AG04449 (cell line): Measurements from ENCODE around the gene ATP13A3.

ENCODE experiments used
- CTCF ChIA-PET: fragments of 350-600 bp; formaldehyde crosslinking; extraction: SDS; loops from one replicate; lab custom pipeline; 2021; ENCODE audit warnings: antibody characterized with exemption; lab: Yijun Ruan, JAX
- POLR2A ChIA-PET: fragments of 400-600, 350-600 bp; formaldehyde crosslinking; extraction: SDS; loops from one replicate; lab custom pipeline; 2020; ENCODE audit warnings: antibody characterized with exemption, inconsistent platforms; lab: Yijun Ruan, JAX
- DNase-seq: peaks from one replicate; pipeline ENCODE4 v3.0.0-alpha.2; 2010; ENCODE audit warnings: low read depth, low spot score
- H3K4me3 ChIP-seq: 2 replicates; pipeline ENCODE4 v1.5.1; 2011; ENCODE audit warnings: low read depth, mild to moderate bottlenecking, control low read depth, low read length
- CTCF ChIP-seq: IDR thresholded peaks from one replicate; pipeline ENCODE4 v1.5.1; 2011; ENCODE audit warnings: mild to moderate bottlenecking, moderate library complexity, low read length, control low read depth, inconsistent platforms; ENCODE audit not compliant: insufficient read depth; ENCODE audit errors: missing control alignments

ATP13A3 gene

DNA sequence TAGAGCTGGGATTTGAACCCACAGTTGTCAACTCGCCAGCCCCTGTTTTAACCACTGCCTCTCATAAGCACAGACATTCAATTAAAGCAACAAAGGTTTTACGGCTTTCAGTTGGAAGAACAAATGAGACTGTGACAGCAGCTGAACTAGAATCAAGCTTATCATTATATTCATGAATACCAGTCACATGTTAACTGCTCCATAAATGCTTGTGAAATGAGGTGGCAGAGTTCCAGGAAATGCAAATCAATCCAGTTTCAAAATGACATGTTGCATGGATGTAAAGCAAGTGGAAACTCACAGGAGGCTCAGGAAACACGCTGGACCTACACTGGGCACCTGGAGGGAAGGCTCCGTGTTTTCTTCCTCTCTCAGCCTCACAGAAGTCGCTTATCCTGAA lies 91.6 kb downstream of the ATP13A3 start:
- no peak overlapping the region for H3K4me3 ChIP-seq
- no peak for DNase-seq
- no peak for TF ChIP-seq CTCF
- ChIA-PET CTCF (interaction anchor here (0.8 to 6.2 kb wide), 7 partner anchors 8 to 614 kb away, joined by 3 to 79 read pairs (median 20); no protein-coding TSS in a partner anchor), POLR2A (interaction anchor here (0.6 kb wide), 1 partner anchor 62 kb away, joined by 3 read pairs; no protein-coding TSS in a partner anchor)

- DNase-seq = no peak
- ChIA-PET POLR2A (no interaction called here), CTCF (interaction anchor here (0.9 to 2.1 kb wide), 2 partner anchors 15 to 48 kb away, joined by 3 to 22 read pairs; no protein-coding TSS in a partner anchor)
- H3K4me3 ChIP-seq = no peak overlapping the region
- TF ChIP-seq CTCF = no peak
Observed at GRCh38 chr3:194392576-194392975, 94.2 kb downstream of the ATP13A3 start.

DNA sequence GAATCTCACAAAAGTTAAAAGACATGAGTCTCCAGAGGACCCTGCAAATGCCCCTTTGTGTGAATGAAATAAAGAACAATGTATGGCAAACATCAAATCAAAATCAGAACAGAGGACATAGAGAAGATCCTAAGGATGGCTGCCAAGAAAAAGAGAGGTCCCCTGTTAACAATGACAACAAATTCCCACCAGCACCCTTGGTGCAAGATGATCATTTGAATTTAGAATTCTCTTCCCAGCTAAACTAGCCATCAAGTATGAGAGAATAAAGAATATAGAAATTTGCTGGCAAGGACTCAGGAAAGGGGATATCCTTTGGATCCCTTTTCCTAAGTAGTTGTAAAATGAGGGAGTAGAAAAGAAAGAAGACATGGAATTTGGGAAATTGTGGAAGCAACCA lies 96.0 kb downstream of the ATP13A3 start:
- DNase-seq = no peak
- ChIA-PET CTCF (interaction anchor here (2.1 kb wide), 1 partner anchor 47 kb away, joined by 22 read pairs; no protein-coding TSS in a partner anchor), POLR2A (no interaction called here)
- no peak overlapping the region for H3K4me3 ChIP-seq
- no peak for TF ChIP-seq CTCF

GRCh38 chr3:194389269-194389668 lies 97.5 kb downstream of the ATP13A3 start:
- no peak for DNase-seq
- POLR2A ChIA-PET = no interaction called here
- no peak overlapping the region for H3K4me3 ChIP-seq
- CTCF ChIA-PET = interaction anchor here (0.9 to 1.8 kb wide), 4 partner anchors 10 to 43 kb away, joined by 3 to 7 read pairs (median 3); no protein-coding TSS in a partner anchor
- TF ChIP-seq CTCF = no peak

- no peak for TF ChIP-seq CTCF
- POLR2A ChIA-PET = no interaction called here
- CTCF ChIA-PET = interaction anchor here (1.0 to 2.4 kb wide), 5 partner anchors 9 to 44 kb away, joined by 3 to 13 read pairs (median 7); partner anchors contain the start of gene GP5
- DNase-seq = no peak
- H3K4me3 ChIP-seq = no peak overlapping the region
Observed at GRCh38 chr3:194387926-194388418, 98.8 kb downstream of the ATP13A3 start.

GRCh38 chr3:194387276-194387675 lies 99.5 kb downstream of the ATP13A3 start:
- H3K4me3 ChIP-seq = no peak overlapping the region
- CTCF ChIA-PET = interaction anchor here (2.0 to 2.4 kb wide), 3 partner anchors 11 to 43 kb away, joined by 7 to 13 read pairs (median 9); partner anchors contain the start of gene GP5
- POLR2A ChIA-PET = no interaction called here
- no peak for DNase-seq
- TF ChIP-seq CTCF = no peak
